Kidney epithelial cell (primary cell): ENCODE measurements around the gene ZNF330. TPM values are rescaled to one million over a fixed set of nuclear protein-coding genes. Genes with fewer than 3 reads are reported as not detected.
"Not testable (repeated sequence)": the region's sequence is repeated elsewhere in the genome, so short reads cannot be mapped to it uniquely, and the experiment has no call there.

ENCODE experiments used
- DNase-seq: peaks from one replicate; pipeline ENCODE4 v3.0.0-alpha.2; 2010; ENCODE audit warnings: low read depth
- H3K27me3 ChIP-seq: 2 replicates; pipeline ENCODE4 v1.6.0; 2011; ENCODE audit warnings: low read length; ENCODE audit not compliant: control insufficient read depth, insufficient read depth
- H3K36me3 ChIP-seq: 2 replicates; pipeline ENCODE4 v1.5.1; 2011; ENCODE audit warnings: low read length; ENCODE audit not compliant: control insufficient read depth, insufficient read depth
- H3K4me3 ChIP-seq: 2 replicates; pipeline ENCODE4 v1.5.1; 2011; ENCODE audit warnings: low read depth, mild to moderate bottlenecking, control low read depth, low read length
- total RNA-seq: library from RNA; depleted of rRNA; stranded (reverse); fragments of >200 nt; gene quantifications from 2 replicates; pipeline ENCODE4 v1.2.3, GENCODE V29; 2015
- TF ChIP-seq, protein P1 (sequence below): IDR thresholded peaks from 2 replicates; pipeline ENCODE4 v1.5.1; 2011; ENCODE audit warnings: mild to moderate bottlenecking, moderate library complexity, low read length, control low read depth, inconsistent platforms; ENCODE audit not compliant: insufficient read depth, poor library complexity, severe bottlenecking

Gene ZNF330
- total RNA-seq, 1 donor from 2014 or later = 21.5 TPM

DNA sequence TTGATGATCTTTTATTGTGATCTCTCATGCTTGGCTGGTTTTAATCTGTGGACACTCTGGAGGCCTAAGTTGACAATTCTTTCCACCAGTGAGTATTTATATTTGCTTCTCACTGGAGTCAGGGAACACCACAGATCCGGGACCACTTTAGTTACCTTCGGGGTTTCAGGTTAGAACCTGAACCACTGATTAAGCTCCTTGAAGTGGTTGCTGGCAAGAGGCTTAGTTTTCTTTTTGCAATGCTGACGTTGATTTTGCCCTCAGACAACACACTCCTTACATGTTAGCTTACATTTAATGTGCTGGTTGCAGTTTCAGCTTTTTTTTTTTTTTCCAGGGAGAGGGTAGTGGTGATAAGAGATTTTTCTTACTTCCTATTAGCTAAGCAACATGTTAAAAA is 10.5 kb upstream of the ZNF330 start:
- no peak for DNase-seq
- Histone ChIP-seq H3K27me3 (no peaks in the 10 kb centered on the region), H3K36me3 (no peaks in the 10 kb centered on the region), H3K4me3 (no peak overlapping the region)
- TF ChIP-seq, protein P1, sequence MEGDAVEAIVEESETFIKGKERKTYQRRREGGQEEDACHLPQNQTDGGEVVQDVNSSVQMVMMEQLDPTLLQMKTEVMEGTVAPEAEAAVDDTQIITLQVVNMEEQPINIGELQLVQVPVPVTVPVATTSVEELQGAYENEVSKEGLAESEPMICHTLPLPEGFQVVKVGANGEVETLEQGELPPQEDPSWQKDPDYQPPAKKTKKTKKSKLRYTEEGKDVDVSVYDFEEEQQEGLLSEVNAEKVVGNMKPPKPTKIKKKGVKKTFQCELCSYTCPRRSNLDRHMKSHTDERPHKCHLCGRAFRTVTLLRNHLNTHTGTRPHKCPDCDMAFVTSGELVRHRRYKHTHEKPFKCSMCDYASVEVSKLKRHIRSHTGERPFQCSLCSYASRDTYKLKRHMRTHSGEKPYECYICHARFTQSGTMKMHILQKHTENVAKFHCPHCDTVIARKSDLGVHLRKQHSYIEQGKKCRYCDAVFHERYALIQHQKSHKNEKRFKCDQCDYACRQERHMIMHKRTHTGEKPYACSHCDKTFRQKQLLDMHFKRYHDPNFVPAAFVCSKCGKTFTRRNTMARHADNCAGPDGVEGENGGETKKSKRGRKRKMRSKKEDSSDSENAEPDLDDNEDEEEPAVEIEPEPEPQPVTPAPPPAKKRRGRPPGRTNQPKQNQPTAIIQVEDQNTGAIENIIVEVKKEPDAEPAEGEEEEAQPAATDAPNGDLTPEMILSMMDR = no peak

- TF ChIP-seq, protein P1 = no peak
- no peaks in the 10 kb centered on the region for H3K36me3 ChIP-seq
- no peak overlapping the region for H3K4me3 ChIP-seq
- no peak for DNase-seq
- no peaks in the 10 kb centered on the region for H3K27me3 ChIP-seq
Measured at GRCh38 chr4:141213550-141213991, 7.1 kb upstream of the ZNF330 start.

- no peaks in the 10 kb centered on the region for H3K27me3 ChIP-seq
- DNase-seq = no peak
- TF ChIP-seq, protein P1 = no peak
- no peak overlapping the region for H3K4me3 ChIP-seq
- H3K36me3 ChIP-seq = no peaks in the 10 kb centered on the region
Measured at GRCh38 chr4:141215030-141215429, 5.7 kb upstream of the ZNF330 start.

DNA sequence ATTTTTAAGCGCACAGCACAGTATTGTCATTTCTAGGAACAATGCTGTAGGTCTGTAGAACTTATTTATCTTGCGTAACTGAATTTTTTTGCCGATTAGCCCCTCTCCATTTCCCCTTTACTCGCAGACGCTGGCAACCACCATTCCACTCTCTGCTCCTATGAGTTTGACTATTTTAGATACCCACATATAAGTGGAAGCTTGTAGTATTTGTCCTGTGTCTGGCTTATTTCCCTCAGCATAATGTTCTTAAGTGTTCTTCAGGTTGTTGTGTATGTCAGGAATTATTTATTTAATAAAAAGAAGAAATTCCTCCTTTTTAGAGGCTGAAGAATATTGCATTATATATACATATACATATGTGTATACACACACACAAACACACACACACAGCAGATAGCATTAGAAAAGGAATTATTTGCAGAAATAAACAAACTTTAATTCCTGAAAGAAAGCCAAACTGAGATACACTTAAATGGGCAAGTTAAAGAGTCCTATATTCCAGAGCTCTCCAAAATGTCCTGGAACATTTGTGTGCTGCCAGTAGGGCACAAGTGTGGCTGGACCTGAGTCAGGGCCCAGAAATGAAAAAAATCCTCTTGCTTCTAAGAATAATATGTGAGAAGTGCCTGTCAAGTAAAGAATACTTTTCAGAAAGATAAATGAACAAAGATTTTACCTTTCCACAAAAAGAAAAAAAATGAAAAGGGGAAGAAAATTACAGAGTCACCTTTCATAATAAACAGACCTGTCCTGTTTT is 4.5 kb upstream of the ZNF330 start:
- H3K27me3 ChIP-seq = no peaks in the 10 kb centered on the region
- TF ChIP-seq, protein P1 = no peak
- H3K4me3 ChIP-seq = no peak overlapping the region
- H3K36me3 ChIP-seq = no peaks in the 10 kb centered on the region
- no peak for DNase-seq

- TF ChIP-seq, protein P1 = no peak
- DNase-seq = peak; percentile 32
- Histone ChIP-seq H3K27me3 (no peaks in the 10 kb centered on the region), H3K36me3 (peaks cover 1% of the 10 kb centered on the region), H3K4me3 (peak overlapping the region; percentile 89)
Measured at GRCh38 chr4:141220271-141220670, 424 bp upstream of the ZNF330 start.

- peaks cover 1% of the 10 kb centered on the region for H3K36me3 ChIP-seq
- TF ChIP-seq, protein P1 = no peak
- H3K27me3 ChIP-seq = no peaks in the 10 kb centered on the region
- DNase-seq = no peak
- no peak overlapping the region for H3K4me3 ChIP-seq
Measured at GRCh38 chr4:141223418-141223817, 2.7 kb downstream of the ZNF330 start.

- H3K36me3 ChIP-seq, H3K4me3 ChIP-seq, H3K27me3 ChIP-seq, DNase-seq: not testable (repeated sequence)
Measured at GRCh38 chr4:141227280-141227679, 6.6 kb downstream of the ZNF330 start.
